ENCODE results near the gene MMP17. TPM values are rescaled to one million over a fixed set of nuclear protein-coding genes. Genes with fewer than 3 reads are reported as not detected.

Gene MMP17
- total and polyA plus RNA-seq, 2 donors (not counting 3 experiments of a cell fraction or from before 2014, with no cell fraction given), result 3.6 to 10.8 TPM

- FAIRE-seq (no peak), DNase-seq (ENCODE audit: low read depth, low spot score) (no peak)
- Histone ChIP-seq H3K36me3 (ENCODE audit: control insufficient read depth in 2 of 2, extremely low read depth in 1 of 2, insufficient read depth in 2 of 2, low read length in 2 of 2) (no peaks in the 10 kb centered on the region), H4K20me1 (replicated peaks; ENCODE audit: control insufficient read depth, extremely low read depth, insufficient read depth, low read length) (no peaks in the 10 kb centered on the region), H3K4me1 (ENCODE audit: control insufficient read depth, extremely low read depth, insufficient read depth, low read length) (no peaks in the 10 kb centered on the region), H3K27me3 (ENCODE audit: control insufficient read depth in 2 of 2, insufficient read depth in 2 of 2, low read length in 2 of 2) (no peaks in the 10 kb centered on the region), H3K27ac (ENCODE audit: insufficient read depth, low read depth, low read length) (no peak overlapping the region), H3K9ac (replicated peaks; ENCODE audit: extremely low read depth, insufficient read depth, low read length) (no peak overlapping the region), H3K9me3 (replicated peaks; ENCODE audit: control insufficient read depth, insufficient read depth, low read length) (no peaks in the 10 kb centered on the region), H3K4me2 (ENCODE audit: insufficient read depth, low read length) (no peak overlapping the region), H3K79me2 (ENCODE audit: control insufficient read depth, insufficient read depth, low read length) (no peaks in the 10 kb centered on the region), H3K4me3 (replicated peaks in 1 of 3; ENCODE audit: insufficient read depth in 1 of 3, low read depth in 1 of 3, low read length in 3 of 3) (no peak overlapping the region), H3K9me1 (replicated peaks; ENCODE audit: control insufficient read depth, extremely low read depth, insufficient read depth, low read length) (no peaks in the 10 kb centered on the region), H2AFZ (ENCODE audit: low read depth, low read length) (no peak overlapping the region)
- intact Hi-C loops (cut with micrococcal nuclease), result no loop called here
- CTCF ChIA-PET, result no interaction called here
- no peak for TF ChIP-seq JUN (IDR thresholded peaks at IDR 0.05; ENCODE audit: borderline replicate concordance, insufficient read depth, insufficient read length, low read depth)
- no peak for TF ChIP-seq GATA2 (IDR thresholded peaks at IDR 0.05; ENCODE audit: insufficient read depth, insufficient read length, low read depth, low read length)
- no peak for TF ChIP-seq MYC (IDR thresholded peaks at IDR 0.05; ENCODE audit: low read depth, low read length)
- no peak for TF ChIP-seq POLR2AphosphoS5 (IDR thresholded peaks at IDR 0.05; ENCODE audit: insufficient read depth, low read depth, low read length)
- no peak for TF ChIP-seq EZH2 (IDR thresholded peaks at IDR 0.05; ENCODE audit: borderline replicate concordance, low read depth, low read length, severe bottlenecking)
- no peak for TF ChIP-seq MAX (IDR thresholded peaks at IDR 0.05; ENCODE audit: insufficient read depth, insufficient read length)
- no peak for TF ChIP-seq CTCF (IDR thresholded peaks at IDR 0.05; ENCODE audit: extremely low read depth in 1 of 2, insufficient read depth in 1 of 2, low read depth in 1 of 2, low read length in 2 of 2)
- TF ChIP-seq FOS (IDR thresholded peaks at IDR 0.05; ENCODE audit: borderline replicate concordance, insufficient read depth, low read length), result no peak
- TF ChIP-seq POLR2A (IDR thresholded peaks at IDR 0.05; ENCODE audit: low read depth, low read length), result no peak
- no TSS peak for BruUV-seq (replicated peaks)
- POLR2A ChIA-PET, result no interaction called here
- dilution Hi-C loops (cut with MboI; ENCODE audit: extremely low pct_ligation_motif_present, low sequenced_read_pairs), result no loop called here
Measured at GRCh38 chr12:131857908-131858850, 30.0 kb downstream of the MMP17 start.
